Measurements from ENCODE around the gene GRP. TPM values are rescaled to one million over a fixed set of nuclear protein-coding genes. Genes with fewer than 3 reads are reported as not detected.
A peak's percentile ranks its signal among the peaks of the same experiment; 100 is the strongest.

The GRP gene
- total RNA-seq, 1 donor from 2014 or later, result not detected

DNA sequence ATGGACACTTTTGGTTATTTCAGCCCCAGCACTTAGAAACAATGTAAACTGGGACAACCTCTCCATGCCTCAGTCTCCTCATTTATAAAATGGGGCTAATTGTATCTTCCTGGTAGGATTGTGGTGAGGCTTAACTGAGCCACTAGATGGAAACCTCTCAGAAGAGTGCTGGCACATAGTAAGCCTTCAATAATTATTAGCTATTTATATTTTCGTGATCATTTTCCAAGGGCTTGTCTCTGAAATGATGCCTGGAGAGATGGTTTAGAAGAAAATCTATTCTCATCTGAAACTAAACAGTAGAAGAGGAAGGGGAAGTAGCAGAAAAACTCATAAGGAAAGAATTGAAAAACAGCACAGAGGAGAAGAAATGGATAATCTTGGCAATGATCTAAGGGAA is 46.5 kb downstream of the GRP start:
- no peak overlapping the region for H3K27ac ChIP-seq
- H3K27me3 ChIP-seq, result peaks cover 89% of the 10 kb centered on the region
- intact Hi-C loops (cut with DNase I), result no loop called here
- peaks cover 5% of the 10 kb centered on the region for H3K4me1 ChIP-seq
- TF ChIP-seq, protein P1, sequence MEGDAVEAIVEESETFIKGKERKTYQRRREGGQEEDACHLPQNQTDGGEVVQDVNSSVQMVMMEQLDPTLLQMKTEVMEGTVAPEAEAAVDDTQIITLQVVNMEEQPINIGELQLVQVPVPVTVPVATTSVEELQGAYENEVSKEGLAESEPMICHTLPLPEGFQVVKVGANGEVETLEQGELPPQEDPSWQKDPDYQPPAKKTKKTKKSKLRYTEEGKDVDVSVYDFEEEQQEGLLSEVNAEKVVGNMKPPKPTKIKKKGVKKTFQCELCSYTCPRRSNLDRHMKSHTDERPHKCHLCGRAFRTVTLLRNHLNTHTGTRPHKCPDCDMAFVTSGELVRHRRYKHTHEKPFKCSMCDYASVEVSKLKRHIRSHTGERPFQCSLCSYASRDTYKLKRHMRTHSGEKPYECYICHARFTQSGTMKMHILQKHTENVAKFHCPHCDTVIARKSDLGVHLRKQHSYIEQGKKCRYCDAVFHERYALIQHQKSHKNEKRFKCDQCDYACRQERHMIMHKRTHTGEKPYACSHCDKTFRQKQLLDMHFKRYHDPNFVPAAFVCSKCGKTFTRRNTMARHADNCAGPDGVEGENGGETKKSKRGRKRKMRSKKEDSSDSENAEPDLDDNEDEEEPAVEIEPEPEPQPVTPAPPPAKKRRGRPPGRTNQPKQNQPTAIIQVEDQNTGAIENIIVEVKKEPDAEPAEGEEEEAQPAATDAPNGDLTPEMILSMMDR (IDR thresholded peaks at IDR 0.05), result no peak
- H3K9me3 ChIP-seq, result no peaks in the 10 kb centered on the region
- no peak overlapping the region for H3K4me3 ChIP-seq
- ATAC-seq, result no peak
- no peak for DNase-seq
- H3K36me3 ChIP-seq, result no peaks in the 10 kb centered on the region

DNA sequence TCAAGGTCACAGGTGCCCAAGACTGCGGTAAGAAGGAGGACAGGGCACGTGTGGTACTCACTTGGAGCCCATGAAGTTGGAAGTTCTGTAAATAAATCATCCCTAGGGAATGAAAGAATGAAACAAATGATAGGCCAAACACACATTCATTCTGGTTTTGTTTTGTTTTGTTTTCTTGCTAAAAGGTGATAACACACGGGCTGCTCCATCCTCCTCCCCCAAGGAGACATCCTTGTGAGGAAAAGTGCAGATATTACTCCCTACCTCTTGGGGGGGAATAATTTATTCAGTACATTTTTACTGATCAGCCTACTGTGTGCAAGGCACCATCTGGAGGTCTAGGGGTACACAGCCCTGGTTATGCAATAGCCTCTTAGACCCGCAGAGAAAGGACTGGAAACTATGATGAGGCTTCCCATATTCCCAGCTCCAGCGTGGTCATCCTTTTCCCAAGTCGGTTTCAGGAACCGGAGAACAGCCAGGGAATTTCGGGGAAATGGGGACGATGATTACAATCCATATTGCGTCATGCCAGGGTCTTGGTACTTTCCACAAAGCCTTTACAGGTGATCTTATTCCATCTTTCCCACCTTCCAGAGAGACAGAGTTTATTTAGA is 47.0 kb downstream of the GRP start:
- intact Hi-C loops (cut with DNase I), result no loop called here

DNA sequence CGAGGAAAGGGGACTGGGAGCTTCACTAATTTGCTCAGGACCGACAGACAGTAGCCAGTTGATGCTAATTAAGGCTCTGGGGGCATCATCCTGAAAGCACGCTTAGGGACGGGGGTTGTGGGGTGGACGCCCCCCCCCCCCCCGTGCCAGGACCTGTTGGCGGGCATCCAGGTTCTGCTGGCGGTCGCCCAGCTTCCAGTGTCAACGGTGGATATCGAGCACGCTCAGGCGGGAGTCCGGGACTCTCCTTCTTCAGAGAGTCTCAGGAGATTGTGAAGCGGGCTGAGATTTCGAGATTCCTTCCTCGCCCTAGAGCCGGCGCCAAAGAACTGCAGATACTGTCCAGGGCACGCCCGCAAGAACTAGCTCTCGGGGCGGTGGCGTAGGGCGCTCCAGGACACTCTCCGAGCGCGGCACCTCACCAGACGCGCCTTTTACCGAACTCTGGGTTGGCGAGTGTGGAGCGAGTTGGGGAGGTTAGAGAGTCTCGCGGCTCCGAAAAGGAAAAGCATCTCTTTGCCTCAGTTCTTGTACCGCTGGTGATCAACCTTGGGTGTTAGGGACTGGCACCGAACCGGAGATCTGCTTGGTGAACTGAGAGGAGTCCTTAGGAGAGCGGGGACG is 47.7 kb downstream of the GRP start:
- Histone ChIP-seq H3K4me1 (peaks cover 5% of the 10 kb centered on the region), H3K9me3 (no peaks in the 10 kb centered on the region)
- no peak for DNase-seq

More for the DNA sequence above, 47.0 kb downstream of the GRP start:
- no peak overlapping the region for H3K4me3 ChIP-seq
- H3K27ac ChIP-seq, result no peak overlapping the region
- DNase-seq, result no peak
- ATAC-seq, result no peak
- no peaks in the 10 kb centered on the region for H3K36me3 ChIP-seq
- no peaks in the 10 kb centered on the region for H3K9me3 ChIP-seq
- TF ChIP-seq, protein P1 (IDR thresholded peaks at IDR 0.05), result no peak
- peaks cover 94% of the 10 kb centered on the region for H3K27me3 ChIP-seq
- H3K4me1 ChIP-seq, result peaks cover 5% of the 10 kb centered on the region

DNA sequence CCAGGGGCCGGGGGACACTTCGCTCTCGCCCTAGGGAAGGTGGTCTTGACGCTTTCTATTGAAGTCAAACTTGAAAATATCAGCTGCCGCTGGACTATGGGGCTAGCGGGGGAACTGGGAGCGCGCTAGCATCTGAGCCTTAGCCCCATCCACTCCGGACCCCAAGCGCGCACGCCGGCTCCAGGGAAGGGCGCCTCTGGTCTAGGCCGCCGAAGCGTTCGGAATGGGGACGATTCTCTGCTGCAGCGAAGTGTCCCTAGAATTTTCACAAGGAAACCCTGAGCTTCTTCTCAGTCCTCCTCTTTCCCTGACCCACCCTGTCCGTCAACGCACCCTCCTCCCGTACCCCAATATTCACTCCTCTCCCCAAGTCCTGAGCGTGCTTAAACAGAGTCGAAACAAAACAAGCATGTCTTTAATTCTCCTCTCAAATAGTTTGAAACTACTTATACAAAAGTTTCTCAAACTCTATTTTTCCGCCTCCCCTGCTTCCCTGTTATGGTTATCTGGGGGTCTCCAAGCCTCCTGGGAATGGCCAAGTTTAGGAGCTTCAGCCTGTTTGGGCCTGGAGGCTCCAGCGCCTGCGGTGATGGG is 48.3 kb downstream of the GRP start:
- Histone ChIP-seq H3K27ac (no peak overlapping the region), H3K36me3 (no peaks in the 10 kb centered on the region), H3K9me3 (no peaks in the 10 kb centered on the region), H3K27me3 (peaks cover 97% of the 10 kb centered on the region), H3K4me3 (no peak overlapping the region), H3K4me1 (peaks cover 5% of the 10 kb centered on the region)
- TF ChIP-seq, protein P1 (IDR thresholded peaks at IDR 0.05), result no peak
- DNase-seq, result no peak
- intact Hi-C loops (cut with DNase I), result no loop called here
- ATAC-seq, result no peak

More for the DNA sequence above, 47.7 kb downstream of the GRP start:
- H3K27me3 ChIP-seq, result peaks cover 95% of the 10 kb centered on the region
- intact Hi-C loops (cut with DNase I), result no loop called here
- H3K36me3 ChIP-seq, result no peaks in the 10 kb centered on the region
- TF ChIP-seq, protein P1 (IDR thresholded peaks at IDR 0.05), result no peak
- ATAC-seq, result no peak
- no peak overlapping the region for H3K4me3 ChIP-seq
- no peak overlapping the region for H3K27ac ChIP-seq

DNA sequence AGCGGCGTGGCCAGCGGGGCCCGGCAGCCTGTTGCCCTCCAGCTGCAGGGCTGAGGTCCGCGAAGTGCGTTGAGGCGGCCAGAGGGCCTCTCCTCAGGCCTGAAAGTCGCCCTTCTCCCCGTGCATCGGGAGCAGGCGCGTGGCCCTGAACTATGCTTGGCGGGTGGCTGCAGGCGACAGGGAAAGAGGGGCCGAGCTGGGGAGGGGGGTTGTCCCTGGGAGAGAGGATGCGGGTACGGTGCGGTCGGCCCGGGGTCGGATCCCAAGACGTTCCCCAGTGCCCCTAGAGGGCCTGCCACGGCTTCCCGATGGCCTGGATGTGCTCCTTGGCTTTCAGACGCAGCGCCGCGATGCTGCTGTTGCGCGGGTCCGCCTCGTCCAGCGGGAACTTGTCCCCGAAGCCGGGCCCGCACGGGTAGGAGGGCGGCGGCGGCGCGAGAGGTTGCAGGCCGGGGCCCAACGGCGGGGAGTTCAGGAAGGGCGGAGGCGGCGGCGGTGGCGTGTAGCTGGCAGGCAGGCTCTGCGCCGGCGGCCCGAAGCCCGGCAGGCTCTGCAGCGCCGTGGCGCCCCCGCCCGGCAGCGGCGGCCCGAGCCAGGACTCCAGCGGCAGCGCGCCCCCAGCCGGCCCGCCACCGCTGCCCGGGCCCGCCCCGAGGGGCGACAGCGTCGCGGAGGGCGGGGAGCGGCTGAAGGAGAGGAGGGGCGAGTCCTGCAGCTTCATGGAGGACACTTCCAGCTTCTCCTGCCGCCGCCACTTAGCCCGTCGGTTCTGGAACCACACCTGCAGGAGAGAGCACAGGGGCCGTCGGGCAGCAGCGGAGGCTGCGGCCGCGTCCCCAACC is 49.0 kb downstream of the GRP start:
- Histone ChIP-seq H3K27me3 (peaks cover 97% of the 10 kb centered on the region), H3K27ac (no peak overlapping the region), H3K4me3 (no peak overlapping the region), H3K36me3 (no peaks in the 10 kb centered on the region), H3K4me1 (peaks cover 5% of the 10 kb centered on the region), H3K9me3 (no peaks in the 10 kb centered on the region)
- ATAC-seq (peak; percentile 64), DNase-seq (peak; percentile 74)
- intact Hi-C loops (cut with DNase I), result no loop called here
- TF ChIP-seq, protein P1 (IDR thresholded peaks at IDR 0.05), result no peak

Data from upper lobe of right lung (tissue), 1 donor.